NCI-H187 (cell line): ENCODE results near the gene MRPL3.
"Not testable (repeated sequence)": the region's sequence is repeated elsewhere in the genome, so short reads cannot be mapped to it uniquely, and the experiment has no call there.

ENCODE experiments used
- DNase-seq, 2 experiments: peaks; one replicate each; lab custom pipeline; 2025; lab: John Stamatoyannopoulos, UW

Gene MRPL3

GRCh38 chr3:131494706-131495105, 8.1 kb downstream of the MRPL3 start:
- DNase-seq: no peak

GRCh38 chr3:131491775-131492174, 11.0 kb downstream of the MRPL3 start:
- DNase-seq: no peak

GRCh38 chr3:131491084-131491483, 11.7 kb downstream of the MRPL3 start:
- no peak for DNase-seq

- not testable (repeated sequence) for DNase-seq
Observed at GRCh38 chr3:131486545-131486944, 16.2 kb downstream of the MRPL3 start.

GRCh38 chr3:131485119-131485518, 17.7 kb downstream of the MRPL3 start:
- DNase-seq: no peak

- no peak for DNase-seq
Observed at GRCh38 chr3:131484496-131485111, 18.2 kb downstream of the MRPL3 start.

GRCh38 chr3:131480116-131480515, 22.7 kb downstream of the MRPL3 start:
- no peak for DNase-seq

GRCh38 chr3:131477813-131478212, 25.0 kb downstream of the MRPL3 start:
- DNase-seq: no peak

- DNase-seq: no peak
Observed at GRCh38 chr3:131474115-131474514, 28.7 kb downstream of the MRPL3 start.

- DNase-seq: no peak
Observed at GRCh38 chr3:131470377-131470776, 32.4 kb downstream of the MRPL3 start.

GRCh38 chr3:131458653-131459052, 44.1 kb downstream of the MRPL3 start:
- no peak for DNase-seq

- DNase-seq: no peak
Observed at GRCh38 chr3:131457220-131457619, 45.6 kb downstream of the MRPL3 start.

- no peak for DNase-seq
Observed at GRCh38 chr3:131454501-131454900, 48.3 kb downstream of the MRPL3 start.

- no peak for DNase-seq
Observed at GRCh38 chr3:131453533-131453932, 49.2 kb downstream of the MRPL3 start.

GRCh38 chr3:131447349-131447748, 55.4 kb downstream of the MRPL3 start:
- no peak for DNase-seq

- no peak for DNase-seq
Observed at GRCh38 chr3:131444180-131444579, 58.6 kb downstream of the MRPL3 start.

GRCh38 chr3:131439084-131439483, 63.7 kb downstream of the MRPL3 start:
- no peak for DNase-seq

- no peak for DNase-seq
Observed at GRCh38 chr3:131435000-131435399, 67.8 kb downstream of the MRPL3 start.

GRCh38 chr3:131432441-131432840, 70.3 kb downstream of the MRPL3 start:
- no peak for DNase-seq

GRCh38 chr3:131431754-131432153, 71.0 kb downstream of the MRPL3 start:
- no peak for DNase-seq

- no peak for DNase-seq
Observed at GRCh38 chr3:131427226-131427625, 75.5 kb downstream of the MRPL3 start.

- no peak for DNase-seq
Observed at GRCh38 chr3:131421957-131422498, 80.7 kb downstream of the MRPL3 start.

GRCh38 chr3:131421301-131421700, 81.5 kb downstream of the MRPL3 start:
- no peak for DNase-seq

GRCh38 chr3:131417751-131418150, 85.0 kb downstream of the MRPL3 start:
- DNase-seq: no peak
